Endodermal cell (in vitro differentiated cells): Measurements from ENCODE around the gene BEST2. TPM values are rescaled to one million over a fixed set of nuclear protein-coding genes. Genes with fewer than 3 reads are reported as not detected.

Experiments
- DNase-seq: peaks from one replicate; pipeline ENCODE4 v3.0.0-alpha.2; 2017
- H3K27ac ChIP-seq: 2 replicates; pipeline ENCODE4 v1.5.1; 2013; ENCODE audit warnings: mild to moderate bottlenecking, low read depth, low read length, moderate library complexity
- H3K27me3 ChIP-seq: 2 replicates; pipeline ENCODE4 v1.6.1; 2013; ENCODE audit warnings: mild to moderate bottlenecking, low read length, moderate library complexity; ENCODE audit not compliant: insufficient read depth, control insufficient read depth, poor library complexity, severe bottlenecking
- H3K36me3 ChIP-seq: 2 replicates; pipeline ENCODE4 v1.7.0; 2013; ENCODE audit warnings: mild to moderate bottlenecking, low read length, moderate library complexity; ENCODE audit not compliant: control insufficient read depth, insufficient read depth
- H3K4me1 ChIP-seq: one replicate; pipeline ENCODE4 v1.7.0; 2013; ENCODE audit warnings: low read length; ENCODE audit not compliant: control insufficient read depth, insufficient read depth
- H3K4me3 ChIP-seq: 2 replicates; pipeline ENCODE4 v1.5.1; 2013; ENCODE audit warnings: mild to moderate bottlenecking, low read length, moderate library complexity
- H3K9ac ChIP-seq: 2 replicates; pipeline ENCODE4 v1.6.1; 2013; ENCODE audit warnings: mild to moderate bottlenecking, low read length, moderate library complexity; ENCODE audit not compliant: poor library complexity, severe bottlenecking; ENCODE audit errors: extremely low read depth
- H3K9me3 ChIP-seq: 2 replicates; pipeline ENCODE4 v1.6.1; 2013; ENCODE audit warnings: mild to moderate bottlenecking, low read length, moderate library complexity; ENCODE audit not compliant: control insufficient read depth
- H3K27ac Mint-ChIP-seq: 2 replicates; pipeline ENCODE4 v1.8.0; 2020; ENCODE audit warnings: mixed read lengths
- H3K27me3 Mint-ChIP-seq: 2 replicates; pipeline ENCODE4 v1.8.0; 2021; ENCODE audit warnings: mild to moderate bottlenecking, mixed read lengths; ENCODE audit not compliant: insufficient read depth
- H3K36me3 Mint-ChIP-seq: 2 replicates; pipeline ENCODE4 v1.8.0; 2020; ENCODE audit warnings: low read depth, mixed read lengths
- H3K4me1 Mint-ChIP-seq: 2 replicates; pipeline ENCODE4 v1.8.0; 2020; ENCODE audit warnings: mixed read lengths
- H3K4me3 Mint-ChIP-seq: 2 replicates; pipeline ENCODE4 v1.8.0; 2020; ENCODE audit warnings: mild to moderate bottlenecking, moderate library complexity, mixed read lengths
- H3K9me3 Mint-ChIP-seq: 2 replicates; pipeline ENCODE4 v1.8.0; 2020; ENCODE audit warnings: mild to moderate bottlenecking, mixed read lengths
- CTCF ChIP-seq: fragments of 200-600 bp; sonication (generic); conservative IDR thresholded peaks from 2 replicates; pipeline ENCODE4 v1.5.0; 2021; ENCODE audit warnings: antibody characterized with exemption, mild to moderate bottlenecking
- WGBS, 2 experiments: methylation state at CpG; one replicate each; pipeline versions ENCODE4 v1.1.5 to v1.1.7; 2013; ENCODE audit warnings: missing lambda C conversion rate in 2 of 2, mixed read lengths in 1 of 2; ENCODE audit not compliant: insufficient coverage in 1 of 2, insufficient read length in 1 of 2; 5-methylcytosine and 5-hydroxymethylcytosine counted together
- long read RNA-seq, 4 experiments: library from polyadenylated mRNA in 2 of 4; library from RNA in 1 of 4; library from capped mRNA in 1 of 4; stranded (forward) in 3 of 4; unstranded in 1 of 4; transcript quantifications; one replicate each; pipeline ENCODE4 v2.0.0, GENCODE V29; 2020 to 2021; ENCODE audit warnings: inconsistent platforms in 1 of 4
- polyA plus RNA-seq, 2 experiments: library from polyadenylated mRNA; stranded (reverse); fragments of 50-300 nt; gene quantifications; one replicate each; pipeline ENCODE4 v1.2.3, GENCODE V29; 2013
- total RNA-seq, 2 donors: library from RNA; stranded (reverse); fragmentation: NEBNext Ultra II Directional in 1 of 2; extraction: Animal tissue kit (Norgen Biotek cat#: 25700) in 1 of 2; gene quantifications; 2 replicates in 1 of 2; 3 replicates in 1 of 2; pipeline ENCODE4 v1.2.1, GENCODE V29; 2021

The BEST2 gene
- total RNA-seq: 1 to 10 TPM in 1 of 2 donors, under 1 TPM in 1; 0.95 to 1.2 TPM
- 0.36 TPM for polyA plus RNA-seq (2013, experiment 1 of 2)
- 0.33 TPM for polyA plus RNA-seq (2013, experiment 2 of 2)
- long read RNA-seq, experiment 1, partial matches to known transcripts: 3 of 3 reads
- long read RNA-seq, experiment 1, other reads (novel, unspliced or antisense): 0 of 3 reads
- long read RNA-seq, experiment 2, partial matches to known transcripts: 0 of 2 reads
- long read RNA-seq, experiment 2, other reads (novel, unspliced or antisense): 0 of 2 reads
- long read RNA-seq, experiment 3, transcript BEST2-204 (10 exons, 2,000 nt): major isoform, 10 of 15 reads
- long read RNA-seq, experiment 3, partial matches to known transcripts: 1 of 15 reads
- long read RNA-seq, experiment 3, other reads (novel, unspliced or antisense): 4 of 15 reads
- long read RNA-seq, experiment 4: 0 reads

GRCh38 chr19:12751635-12752034 is at the start of gene BEST2:
Gene BEST2, plus strand, starts transcription at chr19:12751791. Its CDS starts 802 bp downstream, at chr19:12752593.
- H3K9me3 Mint-ChIP-seq: peaks cover 15% of the 10 kb centered on the region
- peaks cover 43% of the 10 kb centered on the region for H3K27me3 ChIP-seq
- peaks cover 16% of the 10 kb centered on the region for H3K9me3 ChIP-seq
- H3K36me3 ChIP-seq: peaks cover 17% of the 10 kb centered on the region
- WGBS, 2 experiments: 12 to 13% methylated on average over 8 to 14 of the region's 14 CpGs
- no peak within 1 kb of the TSS for H3K27ac ChIP-seq
- H3K9ac ChIP-seq: no peak within 1 kb of the TSS
- H3K27me3 Mint-ChIP-seq: peaks cover 60% of the 10 kb centered on the region
- TF ChIP-seq CTCF: no peak
- DNase-seq: peak; percentile 79
- peaks cover 7% of the 10 kb centered on the region for H3K4me1 Mint-ChIP-seq
- peak within 1 kb of the TSS; percentile 33 for H3K4me3 Mint-ChIP-seq
- H3K4me3 ChIP-seq: no peak within 1 kb of the TSS
- H3K4me1 ChIP-seq: no peaks in the 10 kb centered on the region
- H3K36me3 Mint-ChIP-seq: peaks cover 18% of the 10 kb centered on the region
- H3K27ac Mint-ChIP-seq: no peak within 1 kb of the TSS

GRCh38 chr19:12703046-12703445 is 48.5 kb upstream of the BEST2 start:
- H3K4me1 Mint-ChIP-seq: peaks cover 2% of the 10 kb centered on the region
- no peaks in the 10 kb centered on the region for H3K27me3 Mint-ChIP-seq
- TF ChIP-seq CTCF: no peak
- DNase-seq: peak; percentile 96
- 58 to 80% methylated on average over 1 to 9 of the region's 9 CpGs for WGBS, 2 experiments
- H3K9me3 Mint-ChIP-seq: no peaks in the 10 kb centered on the region
- no peaks in the 10 kb centered on the region for H3K27me3 ChIP-seq
- peaks cover 86% of the 10 kb centered on the region for H3K36me3 ChIP-seq
- peak overlapping the region; percentile 34 for H3K27ac ChIP-seq
- H3K27ac Mint-ChIP-seq: peak overlapping the region; percentile 90
- no peak overlapping the region for H3K4me3 ChIP-seq
- peak overlapping the region; percentile 41 for H3K9ac ChIP-seq
- H3K9me3 ChIP-seq: no peaks in the 10 kb centered on the region
- H3K36me3 Mint-ChIP-seq: peaks cover 69% of the 10 kb centered on the region
- H3K4me1 ChIP-seq: no peaks in the 10 kb centered on the region
- no peak overlapping the region for H3K4me3 Mint-ChIP-seq

GRCh38 chr19:12705169-12705568 is 46.4 kb upstream of the BEST2 start:
- Mint-ChIP-seq H3K36me3 (peaks cover 72% of the 10 kb centered on the region), H3K4me3 (no peak overlapping the region), H3K4me1 (peaks cover 2% of the 10 kb centered on the region), H3K27me3 (no peaks in the 10 kb centered on the region), H3K27ac (no peak overlapping the region), H3K9me3 (no peaks in the 10 kb centered on the region)
- Histone ChIP-seq H3K36me3 (peaks cover 86% of the 10 kb centered on the region), H3K27ac (no peak overlapping the region), H3K27me3 (no peaks in the 10 kb centered on the region), H3K4me3 (no peak overlapping the region), H3K9ac (no peak overlapping the region), H3K4me1 (no peaks in the 10 kb centered on the region), H3K9me3 (no peaks in the 10 kb centered on the region)
- no peak for DNase-seq
- WGBS, 2 experiments: 96 to 99% methylated on average over 10 to 13 of the region's 13 CpGs
- TF ChIP-seq CTCF: no peak
